ENCODE results near the gene GMPPA. TPM values are rescaled to one million over a fixed set of nuclear protein-coding genes. Genes with fewer than 3 reads are reported as not detected.

Gene GMPPA
- total and polyA plus RNA-seq, 9 of the 15 experiments (the other 6 are each of a cell fraction or from before 2014, with no cell fraction given), result 7.0 to 101 (median 66.7) TPM

- TF ChIP-seq JUND (IDR thresholded peaks at IDR 0.05; ENCODE audit: borderline replicate concordance, low read depth, low read length) (0 out of 2 replicates have a peak, but pooled peaks have one; percentile 8), JUND (tag; IDR thresholded peaks at IDR 0.05; ENCODE audit: borderline replicate concordance, low read depth, low read length) (no peak), YY1 (IDR thresholded peaks at IDR 0.05; ENCODE audit: borderline replicate concordance in 1 of 3, control insufficient read depth in 1 of 3, extremely low read depth in 1 of 3, insufficient read depth in 3 of 3, insufficient read length in 1 of 3, insufficient replicate concordance in 2 of 3, low read depth in 1 of 3, low read length in 2 of 3) (peak in 1 of 3 experiments; percentile 6), SRSF1 (IDR thresholded peaks at IDR 0.05; ENCODE audit: low read depth, low read length) (no peak), CBX1 (IDR thresholded peaks at IDR 0.05; ENCODE audit: low read depth) (no peak), SREBF1 (IDR thresholded peaks at IDR 0.05; ENCODE audit: borderline replicate concordance, low read depth, low read length) (no peak), MYC (IDR thresholded peaks at IDR 0.05; ENCODE audit: low read depth, low read length) (0 out of 2 replicates have a peak, but pooled peaks have one; percentile 18), MYC (CRISPR knock-in tag; IDR thresholded peaks at IDR 0.05; ENCODE audit: borderline replicate concordance, low read depth) (no peak), MAZ (CRISPR knock-in tag; conservative IDR thresholded peaks at IDR 0.05 in 1 of 2, IDR thresholded peaks at IDR 0.05 in 1 of 2) (peak in 1 of 2 experiments; percentile 52; a peak in 1 of 4 replicates), MECOM (CRISPR knock-in tag; IDR thresholded peaks at IDR 0.05) (no peak), REST (IDR thresholded peaks at IDR 0.05; ENCODE audit: borderline replicate concordance) (peak; percentile 81), REST (CRISPR knock-in tag; IDR thresholded peaks at IDR 0.05; ENCODE audit: low read depth) (no peak), KDM1A (IDR thresholded peaks at IDR 0.05) (peak; percentile 91 to 95), U2AF2 (optimal IDR thresholded peaks at IDR 0.05; ENCODE audit: low read depth, low read length) (no peak), CHD2 (IDR thresholded peaks at IDR 0.05; ENCODE audit: low read depth, low read length) (no peak), PHF21A (IDR thresholded peaks at IDR 0.05; ENCODE audit: borderline replicate concordance, low read depth) (peak; percentile 96), TFAP4 (CRISPR knock-in tag; IDR thresholded peaks at IDR 0.05; ENCODE audit: borderline replicate concordance) (0 out of 2 replicates have a peak, but pooled peaks have one; percentile 48), SMC3 (conservative IDR thresholded peaks at IDR 0.05; ENCODE audit: insufficient read depth, low read depth, low read length) (peak; percentile 79)
Measured at GRCh38 chr2:219475697-219476651, 22.7 kb upstream of the GMPPA start (continued).

Data from K562 (cell line).